ENCODE results near the gene NDUFV2.

Gene NDUFV2

DNA sequence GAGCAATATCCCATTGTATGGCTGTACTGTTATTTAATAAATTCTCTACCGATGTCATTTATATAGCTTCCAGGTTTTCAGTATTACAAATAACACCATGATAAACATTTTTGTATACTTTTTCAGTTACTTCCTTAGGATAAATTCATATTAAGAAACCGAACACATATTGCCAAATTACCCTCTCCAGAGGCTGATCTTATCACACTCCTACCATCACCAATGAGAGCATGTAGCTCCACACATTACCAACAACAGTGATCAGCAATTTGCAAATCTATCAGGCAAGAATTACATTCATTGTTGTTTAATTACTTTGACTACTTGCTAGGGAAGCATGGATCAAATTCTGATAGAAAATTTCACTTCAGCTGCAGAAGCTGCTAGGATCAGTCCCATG, 5.8 kb upstream of the NDUFV2 start:
- Histone ChIP-seq H3K9me3 (ENCODE audit: low read length) (no peaks in the 10 kb centered on the region), H3K9me2 (ENCODE audit: low read depth, low read length) (no peaks in the 10 kb centered on the region), H3K4me2 (ENCODE audit: low read length) (no peak overlapping the region), H3F3A (ENCODE audit: insufficient read depth, low read length) (no peaks in the 10 kb centered on the region), H3K4me1 (ENCODE audit: insufficient read depth, low read length, severe bottlenecking) (peaks cover 26% of the 10 kb centered on the region), H3K36me3 (ENCODE audit: insufficient read depth, low read length) (no peaks in the 10 kb centered on the region), H3K79me2 (ENCODE audit: insufficient read depth, low read length) (no peaks in the 10 kb centered on the region), H3K9ac (ENCODE audit: low read length) (no peak overlapping the region), H3K27ac (ENCODE audit: low read depth, low read length, poor library complexity, severe bottlenecking) (no peak overlapping the region), H3K4me3 (ENCODE audit: low read depth, low read length, poor library complexity, severe bottlenecking) (no peak overlapping the region), H4K20me1 (ENCODE audit: insufficient read depth, low read length) (no peaks in the 10 kb centered on the region), H2AFZ (ENCODE audit: low read length) (no peak overlapping the region), H3K27me3 (ENCODE audit: insufficient read depth, low read length) (no peaks in the 10 kb centered on the region)
- no peak for TF ChIP-seq EZH2 (IDR thresholded peaks at IDR 0.05; ENCODE audit: borderline replicate concordance, low read length)
- TF ChIP-seq, protein P1, sequence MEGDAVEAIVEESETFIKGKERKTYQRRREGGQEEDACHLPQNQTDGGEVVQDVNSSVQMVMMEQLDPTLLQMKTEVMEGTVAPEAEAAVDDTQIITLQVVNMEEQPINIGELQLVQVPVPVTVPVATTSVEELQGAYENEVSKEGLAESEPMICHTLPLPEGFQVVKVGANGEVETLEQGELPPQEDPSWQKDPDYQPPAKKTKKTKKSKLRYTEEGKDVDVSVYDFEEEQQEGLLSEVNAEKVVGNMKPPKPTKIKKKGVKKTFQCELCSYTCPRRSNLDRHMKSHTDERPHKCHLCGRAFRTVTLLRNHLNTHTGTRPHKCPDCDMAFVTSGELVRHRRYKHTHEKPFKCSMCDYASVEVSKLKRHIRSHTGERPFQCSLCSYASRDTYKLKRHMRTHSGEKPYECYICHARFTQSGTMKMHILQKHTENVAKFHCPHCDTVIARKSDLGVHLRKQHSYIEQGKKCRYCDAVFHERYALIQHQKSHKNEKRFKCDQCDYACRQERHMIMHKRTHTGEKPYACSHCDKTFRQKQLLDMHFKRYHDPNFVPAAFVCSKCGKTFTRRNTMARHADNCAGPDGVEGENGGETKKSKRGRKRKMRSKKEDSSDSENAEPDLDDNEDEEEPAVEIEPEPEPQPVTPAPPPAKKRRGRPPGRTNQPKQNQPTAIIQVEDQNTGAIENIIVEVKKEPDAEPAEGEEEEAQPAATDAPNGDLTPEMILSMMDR (IDR thresholded peaks at IDR 0.05; ENCODE audit: low read length), result no peak

DNA sequence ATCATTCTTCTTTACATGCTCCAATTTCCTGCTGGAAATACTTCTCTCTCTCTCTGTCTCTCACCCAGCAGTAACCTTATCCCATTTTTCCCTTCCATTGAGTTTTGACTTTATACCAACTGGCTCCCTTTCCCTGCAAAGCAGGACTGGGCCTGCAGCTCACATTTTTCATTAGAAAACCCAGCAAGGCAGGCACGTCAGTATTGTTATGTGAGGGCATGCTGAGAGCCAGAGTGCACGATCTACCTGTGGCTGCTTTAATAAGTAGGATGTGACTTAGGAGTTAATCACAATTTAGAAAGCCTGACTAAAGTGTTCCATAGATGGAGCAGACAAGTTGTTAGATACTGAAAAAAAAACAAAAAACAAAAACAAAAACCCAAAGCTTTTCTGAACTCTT, 5.2 kb upstream of the NDUFV2 start:
- Histone ChIP-seq H4K20me1 (ENCODE audit: insufficient read depth, low read length) (no peaks in the 10 kb centered on the region), H3K9me3 (ENCODE audit: low read length) (no peaks in the 10 kb centered on the region), H3K4me2 (ENCODE audit: low read length) (no peak overlapping the region), H3K36me3 (ENCODE audit: insufficient read depth, low read length) (no peaks in the 10 kb centered on the region), H2AFZ (ENCODE audit: low read length) (peak overlapping the region; percentile 3; the same call in 1 of the 2 replicates), H3K27ac (ENCODE audit: low read depth, low read length, poor library complexity, severe bottlenecking) (no peak overlapping the region), H3K9ac (ENCODE audit: low read length) (no peak overlapping the region), H3K79me2 (ENCODE audit: insufficient read depth, low read length) (no peaks in the 10 kb centered on the region), H3K4me3 (ENCODE audit: low read depth, low read length, poor library complexity, severe bottlenecking) (no peak overlapping the region), H3K9me2 (ENCODE audit: low read depth, low read length) (no peaks in the 10 kb centered on the region), H3K4me1 (ENCODE audit: insufficient read depth, low read length, severe bottlenecking) (peaks cover 28% of the 10 kb centered on the region), H3F3A (ENCODE audit: insufficient read depth, low read length) (no peaks in the 10 kb centered on the region), H3K27me3 (ENCODE audit: insufficient read depth, low read length) (no peaks in the 10 kb centered on the region)
- no peak for TF ChIP-seq EZH2 (IDR thresholded peaks at IDR 0.05; ENCODE audit: borderline replicate concordance, low read length)
- TF ChIP-seq, protein P1 (IDR thresholded peaks at IDR 0.05; ENCODE audit: low read length), result no peak

DNA sequence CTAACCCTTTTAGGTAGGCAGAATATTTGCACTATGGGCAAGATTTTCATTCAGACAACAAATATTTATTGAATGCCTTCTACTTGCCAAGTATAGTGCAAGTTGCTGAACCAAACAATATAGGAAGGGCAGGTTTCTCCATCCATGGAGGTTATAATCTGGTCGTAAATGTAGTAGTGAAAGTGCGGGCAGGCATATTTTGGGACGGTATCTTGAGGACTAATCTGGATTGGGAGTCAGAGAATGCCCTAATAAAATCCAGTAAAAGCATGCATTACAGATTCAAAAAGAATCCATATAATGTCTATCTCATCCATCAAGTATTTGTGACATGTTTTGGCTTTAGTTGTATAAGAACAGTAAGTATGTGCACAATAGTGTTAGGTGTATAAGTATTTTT, 1.7 kb upstream of the NDUFV2 start:
- Histone ChIP-seq H3K4me2 (ENCODE audit: low read length) (no peak overlapping the region), H3K9ac (ENCODE audit: low read length) (no peak overlapping the region), H3K79me2 (ENCODE audit: insufficient read depth, low read length) (peaks cover 30% of the 10 kb centered on the region), H3K4me1 (ENCODE audit: insufficient read depth, low read length, severe bottlenecking) (peaks cover 34% of the 10 kb centered on the region), H3K9me3 (ENCODE audit: low read length) (no peaks in the 10 kb centered on the region), H3K9me2 (ENCODE audit: low read depth, low read length) (no peaks in the 10 kb centered on the region), H3K4me3 (ENCODE audit: low read depth, low read length, poor library complexity, severe bottlenecking) (no peak overlapping the region), H3K27ac (ENCODE audit: low read depth, low read length, poor library complexity, severe bottlenecking) (no peak overlapping the region), H3K36me3 (ENCODE audit: insufficient read depth, low read length) (peaks cover 29% of the 10 kb centered on the region; the same call in 1 of the 2 replicates), H2AFZ (ENCODE audit: low read length) (no peak overlapping the region), H3K27me3 (ENCODE audit: insufficient read depth, low read length) (no peaks in the 10 kb centered on the region), H3F3A (ENCODE audit: insufficient read depth, low read length) (no peaks in the 10 kb centered on the region), H4K20me1 (ENCODE audit: insufficient read depth, low read length) (peaks cover 3% of the 10 kb centered on the region; the same call in 1 of the 2 replicates)
- TF ChIP-seq, protein P1 (IDR thresholded peaks at IDR 0.05; ENCODE audit: low read length), result no peak
- no peak for TF ChIP-seq EZH2 (IDR thresholded peaks at IDR 0.05; ENCODE audit: borderline replicate concordance, low read length)

All from OCI-LY1 (cell line).